ENCODE measurements around the gene IGSF21.

The IGSF21 gene

GRCh38 chr1:18149027-18149641 lies 41.5 kb downstream of the IGSF21 start:
- H3K9ac ChIP-seq = no peak overlapping the region
- no peak overlapping the region for H3K4me3 ChIP-seq (ENCODE audit: low read depth, low read length)
- H3K27ac ChIP-seq = no peak overlapping the region
- no peaks in the 10 kb centered on the region for H3K36me3 ChIP-seq (ENCODE audit: control insufficient read depth, insufficient read depth, low read length)
- H3K4me2 ChIP-seq (ENCODE audit: low read length) = peak overlapping the region; percentile 5
- TF ChIP-seq, protein P1, sequence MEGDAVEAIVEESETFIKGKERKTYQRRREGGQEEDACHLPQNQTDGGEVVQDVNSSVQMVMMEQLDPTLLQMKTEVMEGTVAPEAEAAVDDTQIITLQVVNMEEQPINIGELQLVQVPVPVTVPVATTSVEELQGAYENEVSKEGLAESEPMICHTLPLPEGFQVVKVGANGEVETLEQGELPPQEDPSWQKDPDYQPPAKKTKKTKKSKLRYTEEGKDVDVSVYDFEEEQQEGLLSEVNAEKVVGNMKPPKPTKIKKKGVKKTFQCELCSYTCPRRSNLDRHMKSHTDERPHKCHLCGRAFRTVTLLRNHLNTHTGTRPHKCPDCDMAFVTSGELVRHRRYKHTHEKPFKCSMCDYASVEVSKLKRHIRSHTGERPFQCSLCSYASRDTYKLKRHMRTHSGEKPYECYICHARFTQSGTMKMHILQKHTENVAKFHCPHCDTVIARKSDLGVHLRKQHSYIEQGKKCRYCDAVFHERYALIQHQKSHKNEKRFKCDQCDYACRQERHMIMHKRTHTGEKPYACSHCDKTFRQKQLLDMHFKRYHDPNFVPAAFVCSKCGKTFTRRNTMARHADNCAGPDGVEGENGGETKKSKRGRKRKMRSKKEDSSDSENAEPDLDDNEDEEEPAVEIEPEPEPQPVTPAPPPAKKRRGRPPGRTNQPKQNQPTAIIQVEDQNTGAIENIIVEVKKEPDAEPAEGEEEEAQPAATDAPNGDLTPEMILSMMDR (IDR thresholded peaks at IDR 0.05) = no peak
- no peaks in the 10 kb centered on the region for H3K27me3 ChIP-seq (ENCODE audit: control insufficient read depth, insufficient read depth, low read length)
- H3K4me1 ChIP-seq = peaks cover 9% of the 10 kb centered on the region
- no peak overlapping the region for H2AFZ ChIP-seq
- H3K9me3 ChIP-seq (ENCODE audit: control insufficient read depth, low read length) = no peaks in the 10 kb centered on the region
- H3K79me2 ChIP-seq = no peaks in the 10 kb centered on the region

DNA sequence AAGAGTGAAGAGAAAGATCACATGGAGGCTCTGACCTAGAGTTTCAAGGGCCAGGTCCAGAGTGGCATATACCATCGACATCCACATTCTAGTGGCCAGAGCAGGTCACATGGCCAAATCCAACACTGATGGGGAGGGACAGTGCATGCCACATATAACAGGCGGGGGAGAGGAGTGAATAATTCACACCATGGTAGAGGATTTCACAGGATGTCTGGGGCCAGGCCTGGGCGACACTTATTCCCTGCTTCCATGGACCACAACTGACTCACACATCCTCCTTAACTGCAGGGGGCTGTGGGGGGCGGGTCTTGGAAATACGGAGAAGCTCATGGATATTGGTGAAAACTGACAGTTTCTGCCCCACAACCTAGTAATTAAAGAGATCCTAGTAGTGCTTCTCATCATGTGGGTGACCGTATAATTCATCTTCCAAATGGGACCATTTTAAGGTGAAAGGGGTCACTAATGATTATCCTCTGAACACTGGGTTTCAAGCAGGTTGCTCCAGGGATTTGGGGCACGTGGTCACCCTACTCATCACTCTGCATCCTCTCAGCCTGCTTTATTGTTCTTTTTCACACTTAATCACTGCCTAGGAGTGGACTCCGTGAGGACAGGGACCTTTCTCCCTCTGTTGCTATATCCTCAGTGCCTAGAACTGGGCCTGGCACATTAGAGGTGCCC lies 44.0 kb downstream of the IGSF21 start:
- Histone ChIP-seq H2AFZ (no peak overlapping the region), H3K4me3 (ENCODE audit: low read depth, low read length) (no peak overlapping the region), H3K27ac (no peak overlapping the region), H3K27me3 (ENCODE audit: control insufficient read depth, insufficient read depth, low read length) (no peaks in the 10 kb centered on the region), H3K79me2 (no peaks in the 10 kb centered on the region), H3K36me3 (ENCODE audit: control insufficient read depth, insufficient read depth, low read length) (no peaks in the 10 kb centered on the region), H3K9me3 (ENCODE audit: control insufficient read depth, low read length) (no peaks in the 10 kb centered on the region), H3K4me1 (peaks cover 9% of the 10 kb centered on the region), H3K9ac (no peak overlapping the region), H3K4me2 (ENCODE audit: low read length) (no peak overlapping the region)
- TF ChIP-seq, protein P1 (IDR thresholded peaks at IDR 0.05) = no peak

DNA sequence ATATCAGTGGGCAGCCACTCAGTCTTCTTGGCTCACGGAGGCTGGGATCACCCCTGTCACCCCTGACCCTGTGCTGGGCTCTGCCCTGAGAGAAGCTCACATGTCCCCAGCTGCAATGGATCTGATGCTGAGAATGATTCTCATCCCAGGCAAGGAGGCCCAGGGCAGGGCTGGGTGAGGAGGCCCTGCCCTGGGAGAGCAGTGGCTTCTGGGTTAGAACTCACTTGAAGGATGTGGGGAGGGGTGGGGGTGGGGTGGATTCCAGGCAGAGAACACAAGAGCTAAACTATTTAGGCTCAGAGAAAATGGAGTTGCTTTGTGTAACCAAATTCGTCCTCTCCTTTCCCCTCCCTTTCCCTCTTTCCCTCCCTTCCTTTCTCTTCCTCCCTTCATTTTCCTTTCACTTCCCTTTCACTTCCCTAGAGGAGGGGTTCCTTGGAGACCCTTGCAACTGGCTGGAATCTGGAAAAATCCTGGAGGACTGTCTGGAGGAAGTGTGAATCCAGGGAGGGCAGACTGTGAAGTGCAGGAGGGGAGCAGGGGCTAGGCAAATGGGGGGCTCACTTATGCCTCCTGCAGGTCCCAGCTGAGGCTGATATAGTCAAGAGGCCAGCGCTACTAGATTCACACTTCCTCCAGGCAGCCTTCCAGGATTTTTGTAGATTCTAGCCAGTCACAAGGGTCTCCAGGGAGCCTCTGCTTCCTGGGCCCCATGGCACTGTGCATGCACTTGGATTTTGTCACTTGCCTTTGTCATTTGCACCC lies 47.0 kb downstream of the IGSF21 start:
- H3K4me2 ChIP-seq (ENCODE audit: low read length) = no peak overlapping the region
- no peaks in the 10 kb centered on the region for H3K79me2 ChIP-seq
- no peaks in the 10 kb centered on the region for H3K9me3 ChIP-seq (ENCODE audit: control insufficient read depth, low read length)
- H3K4me3 ChIP-seq (ENCODE audit: low read depth, low read length) = no peak overlapping the region
- H3K27ac ChIP-seq = no peak overlapping the region
- no peak overlapping the region for H3K9ac ChIP-seq
- H3K36me3 ChIP-seq (ENCODE audit: control insufficient read depth, insufficient read depth, low read length) = no peaks in the 10 kb centered on the region
- H2AFZ ChIP-seq = no peak overlapping the region
- no peaks in the 10 kb centered on the region for H3K27me3 ChIP-seq (ENCODE audit: control insufficient read depth, insufficient read depth, low read length)
- H3K4me1 ChIP-seq = no peaks in the 10 kb centered on the region
- TF ChIP-seq, protein P1 (IDR thresholded peaks at IDR 0.05) = no peak

- H2AFZ ChIP-seq = no peak overlapping the region
- H3K79me2 ChIP-seq = no peaks in the 10 kb centered on the region
- TF ChIP-seq, protein P1 (IDR thresholded peaks at IDR 0.05) = no peak
- H3K27me3 ChIP-seq (ENCODE audit: control insufficient read depth, insufficient read depth, low read length) = no peaks in the 10 kb centered on the region
- H3K4me2 ChIP-seq (ENCODE audit: low read length) = no peak overlapping the region
- no peak overlapping the region for H3K9ac ChIP-seq
- no peak overlapping the region for H3K4me3 ChIP-seq (ENCODE audit: low read depth, low read length)
- no peaks in the 10 kb centered on the region for H3K9me3 ChIP-seq (ENCODE audit: control insufficient read depth, low read length)
- H3K27ac ChIP-seq = no peak overlapping the region
- H3K36me3 ChIP-seq (ENCODE audit: control insufficient read depth, insufficient read depth, low read length) = no peaks in the 10 kb centered on the region
- peaks cover 3% of the 10 kb centered on the region for H3K4me1 ChIP-seq
Measured at GRCh38 chr1:18155881-18156385, 48.3 kb downstream of the IGSF21 start.
